Astrocyte (in vitro differentiated cells and primary cell): Measurements from ENCODE around the gene CCDC93. TPM values are rescaled to one million over a fixed set of nuclear protein-coding genes. Genes with fewer than 3 reads are reported as not detected.
"Not testable (repeated sequence)": the region's sequence is repeated elsewhere in the genome, so short reads cannot be mapped to it uniquely, and the experiment has no call there.

Source experiments
- DNase-seq: peaks from one replicate; pipeline ENCODE4 v3.0.0-alpha.2; 2010; ENCODE audit warnings: low read depth
- FAIRE-seq: peaks from 2 replicates; lab custom pipeline; 2011; peaks lifted over from hg19 to GRCh38; lab: Jason Lieb, UNC
- H2AFZ ChIP-seq: 2 replicates; pipeline ENCODE4 v1.6.0; 2012; ENCODE audit warnings: low read depth, low read length, inconsistent platforms
- H3K27ac ChIP-seq: 2 replicates; pipeline ENCODE4 v1.5.1; 2011; ENCODE audit warnings: low read depth, low read length, inconsistent platforms
- H3K27me3 ChIP-seq: 2 replicates; pipeline ENCODE4 v1.6.0; 2011; ENCODE audit warnings: low read length, inconsistent platforms; ENCODE audit not compliant: insufficient read depth
- H3K36me3 ChIP-seq: 2 replicates; pipeline ENCODE4 v1.5.1; 2011; ENCODE audit warnings: low read length, inconsistent platforms; ENCODE audit not compliant: insufficient read depth
- H3K4me1 ChIP-seq: 2 replicates; pipeline ENCODE4 v1.5.1; 2011; ENCODE audit warnings: low read length, inconsistent platforms; ENCODE audit not compliant: insufficient read depth
- H3K4me2 ChIP-seq: 2 replicates; pipeline ENCODE4 v1.6.0; 2012; ENCODE audit warnings: low read length, inconsistent platforms
- H3K4me3 ChIP-seq: 2 replicates; pipeline ENCODE4 v1.5.1; 2011; ENCODE audit warnings: low read depth, mild to moderate bottlenecking, low read length, inconsistent platforms; ENCODE audit not compliant: insufficient read depth
- H3K79me2 ChIP-seq: 2 replicates; pipeline ENCODE4 v1.6.0; 2012; ENCODE audit warnings: mild to moderate bottlenecking, low read length, inconsistent platforms; ENCODE audit not compliant: insufficient read depth
- H3K9ac ChIP-seq: 2 replicates; pipeline ENCODE4 v1.6.0; 2012; ENCODE audit warnings: mild to moderate bottlenecking, low read length, inconsistent platforms
- H3K9me3 ChIP-seq: 2 replicates; pipeline ENCODE4 v1.5.1; 2012; ENCODE audit warnings: low read depth, mild to moderate bottlenecking, low read length, inconsistent platforms; ENCODE audit not compliant: insufficient read depth
- H4K20me1 ChIP-seq: 2 replicates; pipeline ENCODE4 v1.6.0; 2012; ENCODE audit warnings: low read length, inconsistent platforms; ENCODE audit not compliant: insufficient read depth
- H3K27ac Mint-ChIP-seq: one replicate; pipeline ENCODE4 v1.8.0; 2021; ENCODE audit warnings: mild to moderate bottlenecking, mixed read lengths; ENCODE audit not compliant: unreplicated experiment
- H3K27me3 Mint-ChIP-seq: one replicate; pipeline ENCODE4 v1.8.0; 2021; ENCODE audit warnings: low read depth, mixed read lengths; ENCODE audit not compliant: unreplicated experiment
- H3K36me3 Mint-ChIP-seq: one replicate; pipeline ENCODE4 v1.8.0; 2021; ENCODE audit warnings: low read depth, mixed read lengths; ENCODE audit not compliant: unreplicated experiment
- H3K4me1 Mint-ChIP-seq: one replicate; pipeline ENCODE4 v1.8.0; 2021; ENCODE audit warnings: low read depth, mixed read lengths; ENCODE audit not compliant: unreplicated experiment
- H3K4me3 Mint-ChIP-seq: one replicate; pipeline ENCODE4 v1.8.0; 2021; ENCODE audit warnings: mild to moderate bottlenecking, moderate library complexity, mixed read lengths; ENCODE audit not compliant: unreplicated experiment
- H3K9me3 Mint-ChIP-seq: one replicate; pipeline ENCODE4 v1.8.0; 2021; ENCODE audit warnings: mild to moderate bottlenecking, mixed read lengths; ENCODE audit not compliant: unreplicated experiment
- EZH2 ChIP-seq: IDR thresholded peaks from 2 replicates; pipeline ENCODE4 v1.6.1; 2012; ENCODE audit warnings: mild to moderate bottlenecking, low read length, inconsistent platforms; ENCODE audit not compliant: insufficient read depth
- total RNA-seq: library from RNA; stranded (reverse); gene quantifications from 2 replicates; pipeline ENCODE4 v1.2.1, GENCODE V29; 2021
- TF ChIP-seq, protein P1 (sequence below): IDR thresholded peaks from 2 replicates; pipeline ENCODE4 v1.5.1; 2011; ENCODE audit warnings: low read depth, mild to moderate bottlenecking, inconsistent platforms, low read length, moderate library complexity; ENCODE audit not compliant: insufficient read depth

The CCDC93 gene
- total RNA-seq, 1 donor from 2014 or later: 29.1 TPM

DNA sequence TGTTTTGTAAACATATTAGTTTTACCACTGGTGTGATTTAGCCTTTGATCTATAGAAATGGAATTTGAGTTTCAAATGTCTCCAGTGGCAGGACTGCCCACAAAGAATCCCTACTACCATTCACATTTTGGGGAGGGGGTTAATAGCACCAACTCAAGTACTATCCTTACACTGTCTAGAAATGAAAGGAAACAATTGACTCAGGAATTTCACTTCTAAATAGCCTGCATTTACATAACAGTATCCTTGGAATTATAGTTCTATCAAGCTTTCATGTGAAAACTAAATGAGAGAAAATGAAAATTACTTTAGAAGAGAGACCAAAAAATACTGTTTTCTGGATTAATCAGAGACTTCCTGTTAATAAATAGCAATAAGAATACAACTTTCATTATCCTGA lies 7.5 kb upstream of the CCDC93 start:
- Histone ChIP-seq H3K27me3 (peaks cover 3% of the 10 kb centered on the region), H3K4me1 (no peaks in the 10 kb centered on the region), H3K4me3 (no peak overlapping the region), H3K9me3 (no peaks in the 10 kb centered on the region), H4K20me1 (no peaks in the 10 kb centered on the region), H3K9ac (no peak overlapping the region), H3K36me3 (no peaks in the 10 kb centered on the region), H3K27ac (no peak overlapping the region), H3K4me2 (no peak overlapping the region), H3K79me2 (no peaks in the 10 kb centered on the region), H2AFZ (no peak overlapping the region)
- no peaks in the 10 kb centered on the region for H3K4me1 Mint-ChIP-seq
- H3K27me3 Mint-ChIP-seq: peaks cover 5% of the 10 kb centered on the region
- no peak for DNase-seq
- no peak for FAIRE-seq
- no peak for TF ChIP-seq EZH2
- TF ChIP-seq, protein P1, sequence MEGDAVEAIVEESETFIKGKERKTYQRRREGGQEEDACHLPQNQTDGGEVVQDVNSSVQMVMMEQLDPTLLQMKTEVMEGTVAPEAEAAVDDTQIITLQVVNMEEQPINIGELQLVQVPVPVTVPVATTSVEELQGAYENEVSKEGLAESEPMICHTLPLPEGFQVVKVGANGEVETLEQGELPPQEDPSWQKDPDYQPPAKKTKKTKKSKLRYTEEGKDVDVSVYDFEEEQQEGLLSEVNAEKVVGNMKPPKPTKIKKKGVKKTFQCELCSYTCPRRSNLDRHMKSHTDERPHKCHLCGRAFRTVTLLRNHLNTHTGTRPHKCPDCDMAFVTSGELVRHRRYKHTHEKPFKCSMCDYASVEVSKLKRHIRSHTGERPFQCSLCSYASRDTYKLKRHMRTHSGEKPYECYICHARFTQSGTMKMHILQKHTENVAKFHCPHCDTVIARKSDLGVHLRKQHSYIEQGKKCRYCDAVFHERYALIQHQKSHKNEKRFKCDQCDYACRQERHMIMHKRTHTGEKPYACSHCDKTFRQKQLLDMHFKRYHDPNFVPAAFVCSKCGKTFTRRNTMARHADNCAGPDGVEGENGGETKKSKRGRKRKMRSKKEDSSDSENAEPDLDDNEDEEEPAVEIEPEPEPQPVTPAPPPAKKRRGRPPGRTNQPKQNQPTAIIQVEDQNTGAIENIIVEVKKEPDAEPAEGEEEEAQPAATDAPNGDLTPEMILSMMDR: no peak
- H3K27ac Mint-ChIP-seq: no peak overlapping the region
- no peak overlapping the region for H3K4me3 Mint-ChIP-seq
- H3K36me3 Mint-ChIP-seq: no peaks in the 10 kb centered on the region
- peaks cover 8% of the 10 kb centered on the region for H3K9me3 Mint-ChIP-seq

DNA sequence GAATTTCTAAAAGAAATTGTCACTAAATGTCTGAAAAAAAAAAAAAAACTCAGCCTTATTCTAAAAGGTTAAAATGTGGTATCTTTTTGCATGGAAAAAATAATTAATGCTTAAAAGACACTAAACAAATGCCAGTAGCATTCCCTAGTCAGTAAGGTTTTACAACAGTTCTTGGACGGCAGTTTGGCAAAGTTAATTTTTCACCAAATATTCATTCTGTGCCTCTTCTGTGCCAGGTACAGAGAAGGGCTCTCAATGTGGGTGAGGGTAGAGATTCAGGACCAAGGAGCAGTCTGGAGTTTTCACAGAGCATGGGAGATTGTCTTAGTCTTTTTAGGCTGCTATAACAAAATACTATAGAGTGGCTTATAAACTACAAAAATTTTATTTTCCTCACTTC lies 6.0 kb upstream of the CCDC93 start:
- Histone ChIP-seq H3K36me3 (no peaks in the 10 kb centered on the region), H4K20me1 (no peaks in the 10 kb centered on the region), H3K9ac (no peak overlapping the region), H3K4me1 (no peaks in the 10 kb centered on the region), H3K4me2 (no peak overlapping the region), H3K9me3 (no peaks in the 10 kb centered on the region), H3K4me3 (no peak overlapping the region), H3K27me3 (peaks cover 3% of the 10 kb centered on the region), H3K27ac (no peak overlapping the region), H3K79me2 (no peaks in the 10 kb centered on the region), H2AFZ (no peak overlapping the region)
- DNase-seq: no peak
- Mint-ChIP-seq H3K36me3 (no peaks in the 10 kb centered on the region), H3K4me3 (no peak overlapping the region), H3K9me3 (peaks cover 8% of the 10 kb centered on the region), H3K27ac (no peak overlapping the region), H3K27me3 (peaks cover 8% of the 10 kb centered on the region), H3K4me1 (no peaks in the 10 kb centered on the region)
- FAIRE-seq: no peak
- TF ChIP-seq, protein P1: no peak
- no peak for TF ChIP-seq EZH2

DNA sequence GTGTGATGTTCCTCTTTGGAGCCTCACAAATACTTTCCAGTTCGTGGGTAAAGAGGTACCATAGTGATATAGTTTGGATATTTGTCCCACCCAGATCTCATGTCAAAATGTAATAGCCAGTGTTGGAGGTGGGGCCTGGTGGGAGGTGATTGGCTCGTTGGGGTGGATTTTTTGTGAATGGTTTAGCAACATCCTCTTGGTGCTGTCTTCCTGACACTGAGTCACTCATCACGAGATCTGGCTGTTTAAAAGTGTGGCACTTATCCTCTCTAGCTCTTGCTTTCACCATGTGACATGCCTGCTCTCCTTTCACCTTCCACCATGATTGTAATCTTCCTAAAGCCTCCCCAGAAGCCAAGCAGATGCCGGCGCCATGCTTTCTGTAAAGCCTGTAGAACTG lies 3.0 kb upstream of the CCDC93 start:
- H3K27me3 Mint-ChIP-seq: peaks cover 8% of the 10 kb centered on the region
- DNase-seq: no peak
- peaks cover 13% of the 10 kb centered on the region for H3K4me1 Mint-ChIP-seq
- Histone ChIP-seq H3K4me2 (no peak overlapping the region), H3K79me2 (peaks cover 19% of the 10 kb centered on the region), H3K4me1 (peaks cover 7% of the 10 kb centered on the region), H3K36me3 (no peaks in the 10 kb centered on the region), H4K20me1 (peaks cover 11% of the 10 kb centered on the region), H3K9ac (no peak overlapping the region), H3K27ac (no peak overlapping the region), H3K9me3 (no peaks in the 10 kb centered on the region), H3K4me3 (no peak overlapping the region), H2AFZ (no peak overlapping the region), H3K27me3 (peaks cover 3% of the 10 kb centered on the region)
- FAIRE-seq: no peak
- no peak overlapping the region for H3K4me3 Mint-ChIP-seq
- no peak overlapping the region for H3K27ac Mint-ChIP-seq
- H3K9me3 Mint-ChIP-seq: peaks cover 5% of the 10 kb centered on the region
- no peak for TF ChIP-seq EZH2
- TF ChIP-seq, protein P1: no peak
- no peaks in the 10 kb centered on the region for H3K36me3 Mint-ChIP-seq

DNA sequence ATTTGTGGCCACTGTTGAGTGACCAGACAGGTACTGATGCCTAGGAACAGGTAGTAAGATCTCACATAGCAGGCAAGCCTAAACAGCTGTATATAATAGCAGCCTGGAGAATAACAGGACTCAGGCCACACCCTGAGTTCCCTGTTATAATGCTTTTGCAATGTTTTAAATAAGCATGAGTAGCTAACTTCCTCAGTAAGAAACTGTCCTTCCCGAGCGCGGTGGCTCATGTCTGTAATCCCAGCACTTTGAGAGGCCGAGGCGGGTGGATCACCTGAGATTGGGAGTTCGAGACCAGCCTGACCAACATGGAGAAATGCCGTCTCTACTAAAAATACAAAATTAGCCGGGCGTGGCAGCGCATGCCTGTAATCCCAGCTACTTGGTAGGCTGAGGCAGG lies 1.9 kb upstream of the CCDC93 start:
- H3K4me3 Mint-ChIP-seq, H3K9me3 Mint-ChIP-seq, H3K36me3 ChIP-seq, H3K9me3 ChIP-seq, H3K27ac Mint-ChIP-seq, H3K27me3 ChIP-seq, H3K9ac ChIP-seq, FAIRE-seq, H3K4me1 ChIP-seq, H3K27me3 Mint-ChIP-seq, H3K4me3 ChIP-seq, H3K4me2 ChIP-seq, H3K27ac ChIP-seq, H2AFZ ChIP-seq, H3K36me3 Mint-ChIP-seq, DNase-seq: not testable (repeated sequence)
- peaks cover 16% of the 10 kb centered on the region for H3K4me1 Mint-ChIP-seq
- H3K79me2 ChIP-seq: peaks cover 31% of the 10 kb centered on the region
- peaks cover 21% of the 10 kb centered on the region for H4K20me1 ChIP-seq
